Kidney capillary endothelial cell (primary cell): ENCODE measurements around the gene PIK3AP1.

Source experiments
- DNase-seq: peaks from one replicate; pipeline ENCODE4 v3.0.0-alpha.2; 2018; ENCODE audit warnings: low spot score

Gene PIK3AP1

GRCh38 chr10:96671211-96671890 is 49.0 kb downstream of the PIK3AP1 start:
- no peak for DNase-seq

GRCh38 chr10:96670786-96671185 is 49.5 kb downstream of the PIK3AP1 start:
- no peak for DNase-seq

GRCh38 chr10:96667401-96667800 is 52.9 kb downstream of the PIK3AP1 start:
- no peak for DNase-seq

GRCh38 chr10:96666741-96667140 is 53.6 kb downstream of the PIK3AP1 start:
- DNase-seq: no peak

GRCh38 chr10:96665306-96665705 is 55.0 kb downstream of the PIK3AP1 start:
- peak; percentile 20 for DNase-seq

GRCh38 chr10:96664563-96664962 is 55.8 kb downstream of the PIK3AP1 start:
- DNase-seq: peak; percentile 5

GRCh38 chr10:96663797-96664196 is 56.5 kb downstream of the PIK3AP1 start:
- no peak for DNase-seq

- no peak for DNase-seq
These were observed 58.7 kb downstream of the PIK3AP1 start for GRCh38 chr10:96661632-96662031.

GRCh38 chr10:96660297-96660696 is 60.0 kb downstream of the PIK3AP1 start:
- DNase-seq: no peak

GRCh38 chr10:96658844-96659243 is 61.5 kb downstream of the PIK3AP1 start:
- DNase-seq: no peak

GRCh38 chr10:96657385-96657784 is 62.9 kb downstream of the PIK3AP1 start:
- DNase-seq: no peak

- DNase-seq: no peak
These were observed 63.5 kb downstream of the PIK3AP1 start for GRCh38 chr10:96656839-96657238.

- no peak for DNase-seq
These were observed 64.1 kb downstream of the PIK3AP1 start for GRCh38 chr10:96656198-96656577.

- no peak for DNase-seq
These were observed 64.7 kb downstream of the PIK3AP1 start for GRCh38 chr10:96655461-96656197.

GRCh38 chr10:96651998-96652431 is 68.3 kb downstream of the PIK3AP1 start:
- DNase-seq: no peak

- no peak for DNase-seq
These were observed 69.4 kb downstream of the PIK3AP1 start for GRCh38 chr10:96650958-96651357.

GRCh38 chr10:96648297-96648696 is 72.0 kb downstream of the PIK3AP1 start:
- no peak for DNase-seq

- no peak for DNase-seq
These were observed 72.8 kb downstream of the PIK3AP1 start for GRCh38 chr10:96647466-96647865.

GRCh38 chr10:96646751-96647166 is 73.6 kb downstream of the PIK3AP1 start:
- no peak for DNase-seq

GRCh38 chr10:96646301-96646700 is 74.0 kb downstream of the PIK3AP1 start:
- DNase-seq: no peak

- DNase-seq: no peak
These were observed 75.1 kb downstream of the PIK3AP1 start for GRCh38 chr10:96645191-96645721.

- DNase-seq: no peak
These were observed 76.4 kb downstream of the PIK3AP1 start for GRCh38 chr10:96643920-96644319.

- DNase-seq: peak; percentile 40
These were observed 77.3 kb downstream of the PIK3AP1 start for GRCh38 chr10:96642973-96643372.
